HT-29 (cell line): ENCODE measurements around the gene POTED. TPM values are rescaled to one million over a fixed set of nuclear protein-coding genes. Genes with fewer than 3 reads are reported as not detected.
"Not testable (repeated sequence)": the region's sequence is repeated elsewhere in the genome, so short reads cannot be mapped to it uniquely, and the experiment has no call there.

ENCODE experiments used
- DNase-seq: peaks from one replicate; pipeline ENCODE4 v3.0.0-alpha.2; 2015; ENCODE audit warnings: low spot score
- small RNA-seq: library from RNA; depleted of rRNA; stranded (forward); fragments of <200 nt; gene quantifications from one replicate; pipeline ENCODE3, GENCODE V24; 2014
- total RNA-seq: library from RNA; depleted of rRNA; stranded (reverse); fragments of >200 nt; shearing (Covaris generic); gene quantifications from 2 replicates; pipeline ENCODE4 v1.2.3, GENCODE V29; 2014; rRNA removed

Gene POTED
- total RNA-seq = not detected in 2 replicates

GRCh38 chr21:13609477-13609876, at the start of gene POTED:
Gene POTED (plus strand): TSS chr21:13609777. CDS start chr21:13610229, 452 bp downstream.
- not testable (repeated sequence) for DNase-seq

DNA sequence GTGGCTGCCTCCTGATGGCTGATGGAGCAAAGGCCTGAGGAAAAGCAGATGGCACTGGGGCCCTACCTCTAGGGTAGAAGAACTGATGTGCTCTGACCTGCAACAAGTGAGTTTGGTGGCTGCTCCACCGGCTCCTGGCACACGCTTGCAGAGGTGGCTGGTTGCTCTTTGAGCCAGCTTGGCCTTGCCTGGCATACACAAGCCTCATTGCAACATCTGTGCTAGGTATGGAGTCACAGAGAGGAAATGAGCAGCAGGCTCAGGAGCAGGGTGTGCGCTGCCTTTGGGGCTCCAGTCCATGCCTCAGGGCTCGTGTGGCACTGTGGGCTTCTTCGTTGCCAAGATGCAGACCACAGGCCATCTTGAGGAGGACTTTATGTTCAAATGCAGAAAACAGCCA, 40.5 kb downstream of the POTED start:
- DNase-seq = not testable (repeated sequence)

- not testable (repeated sequence) for DNase-seq
Measured at GRCh38 chr21:13651746-13652145, 42.2 kb downstream of the POTED start.

Small RNA genes lying within 50 kb of the gene (small RNA-seq; reads per million reads assigned to genes)
- gene AL050303.3 (not detected), gene MIR3118-1 (not detected), gene RNU6-286P (not detected)
